Brain microvascular endothelial cell (primary cell): Measurements from ENCODE around the gene SH3PXD2A.

Experiments
- DNase-seq: peaks from one replicate; pipeline ENCODE4 v3.0.0-alpha.2; 2020
- H3K27ac ChIP-seq: fragments of 250-450 bp; sonication (Bioruptor Pico); 2 replicates; pipeline ENCODE4 v1.5.1; 2020; ENCODE audit warnings: mild to moderate bottlenecking, moderate library complexity
- H3K27me3 ChIP-seq: fragments of 250-450 bp; sonication (Bioruptor Pico); replicated peaks from 2 replicates; pipeline ENCODE4 v1.5.1; 2020; ENCODE audit warnings: mild to moderate bottlenecking
- H3K36me3 ChIP-seq: fragments of 250-450 bp; sonication (Bioruptor Pico); replicated peaks from 2 replicates; pipeline ENCODE4 v1.5.1; 2020; ENCODE audit warnings: mild to moderate bottlenecking
- H3K4me3 ChIP-seq: 2 replicates; pipeline ENCODE4 v1.5.1; 2011; ENCODE audit warnings: low read depth, mild to moderate bottlenecking, control low read depth, low read length, moderate library complexity
- in situ Hi-C: cut with HindIII; loops from 2 replicates; pipeline ENCODE4 v1.10.0; 2017; ENCODE audit warnings: low sequenced_read_pairs, low pct_ligation_motif_present
- TF ChIP-seq, protein P1 (sequence below): IDR thresholded peaks from 2 replicates; pipeline ENCODE4 v1.5.1; 2011; ENCODE audit warnings: low read depth, mild to moderate bottlenecking, moderate library complexity, low read length, control low read depth, inconsistent platforms; ENCODE audit errors: missing control alignments

The SH3PXD2A gene

GRCh38 chr10:103660364-103661197, 194.8 kb downstream of the SH3PXD2A start:
- DNase-seq: peak; percentile 56
- in situ Hi-C loops: no loop called here
- peaks cover 10% of the 10 kb centered on the region for H3K36me3 ChIP-seq
- H3K27ac ChIP-seq: peak overlapping the region; percentile 88
- H3K27me3 ChIP-seq: no peaks in the 10 kb centered on the region
- TF ChIP-seq, protein P1, sequence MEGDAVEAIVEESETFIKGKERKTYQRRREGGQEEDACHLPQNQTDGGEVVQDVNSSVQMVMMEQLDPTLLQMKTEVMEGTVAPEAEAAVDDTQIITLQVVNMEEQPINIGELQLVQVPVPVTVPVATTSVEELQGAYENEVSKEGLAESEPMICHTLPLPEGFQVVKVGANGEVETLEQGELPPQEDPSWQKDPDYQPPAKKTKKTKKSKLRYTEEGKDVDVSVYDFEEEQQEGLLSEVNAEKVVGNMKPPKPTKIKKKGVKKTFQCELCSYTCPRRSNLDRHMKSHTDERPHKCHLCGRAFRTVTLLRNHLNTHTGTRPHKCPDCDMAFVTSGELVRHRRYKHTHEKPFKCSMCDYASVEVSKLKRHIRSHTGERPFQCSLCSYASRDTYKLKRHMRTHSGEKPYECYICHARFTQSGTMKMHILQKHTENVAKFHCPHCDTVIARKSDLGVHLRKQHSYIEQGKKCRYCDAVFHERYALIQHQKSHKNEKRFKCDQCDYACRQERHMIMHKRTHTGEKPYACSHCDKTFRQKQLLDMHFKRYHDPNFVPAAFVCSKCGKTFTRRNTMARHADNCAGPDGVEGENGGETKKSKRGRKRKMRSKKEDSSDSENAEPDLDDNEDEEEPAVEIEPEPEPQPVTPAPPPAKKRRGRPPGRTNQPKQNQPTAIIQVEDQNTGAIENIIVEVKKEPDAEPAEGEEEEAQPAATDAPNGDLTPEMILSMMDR: peak; percentile 40
- H3K4me3 ChIP-seq: peak overlapping the region; percentile 70

GRCh38 chr10:103659674-103660363, 195.6 kb downstream of the SH3PXD2A start:
- peaks cover 17% of the 10 kb centered on the region for H3K36me3 ChIP-seq
- peak overlapping the region; percentile 70 for H3K4me3 ChIP-seq
- in situ Hi-C loops: no loop called here
- DNase-seq: peak; percentile 88
- TF ChIP-seq, protein P1: peak; percentile 49
- H3K27me3 ChIP-seq: no peaks in the 10 kb centered on the region
- peak overlapping the region; percentile 88 for H3K27ac ChIP-seq

DNA sequence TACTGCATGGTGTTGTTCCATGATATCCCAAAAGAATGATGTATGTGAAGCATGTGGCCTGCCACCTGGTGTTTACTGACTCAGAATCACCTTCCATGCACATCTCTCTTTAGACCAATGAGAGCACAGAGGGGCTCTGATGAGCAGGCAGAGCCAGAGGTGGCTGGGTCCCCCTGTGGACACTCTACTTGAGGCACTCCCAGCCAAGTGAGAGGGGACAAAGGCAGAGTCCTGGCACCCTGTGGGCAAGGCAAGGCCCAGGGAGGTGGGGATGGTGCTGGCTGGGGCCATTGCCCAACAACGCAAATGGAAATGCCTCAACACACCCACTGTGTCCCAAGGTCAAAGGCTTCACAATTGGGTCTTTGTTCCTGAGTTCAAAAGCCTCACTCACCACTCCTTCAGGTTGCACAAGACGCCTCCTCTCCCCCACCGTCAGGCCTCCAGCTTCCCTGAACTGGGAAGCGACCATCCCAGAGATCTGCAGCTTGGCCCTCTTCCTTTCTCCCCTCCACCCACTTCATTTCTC, 197.3 kb downstream of the SH3PXD2A start:
- no peaks in the 10 kb centered on the region for H3K27me3 ChIP-seq
- H3K36me3 ChIP-seq: peaks cover 20% of the 10 kb centered on the region
- no peak overlapping the region for H3K4me3 ChIP-seq
- no peak for DNase-seq
- TF ChIP-seq, protein P1: no peak
- H3K27ac ChIP-seq: no peak overlapping the region
- in situ Hi-C loops: no loop called here

GRCh38 chr10:103657061-103657591, 198.2 kb downstream of the SH3PXD2A start:
- Histone ChIP-seq H3K4me3 (no peak overlapping the region), H3K27me3 (no peaks in the 10 kb centered on the region), H3K27ac (no peak overlapping the region), H3K36me3 (peaks cover 22% of the 10 kb centered on the region)
- no peak for DNase-seq
- in situ Hi-C loops: no loop called here
- TF ChIP-seq, protein P1: no peak

GRCh38 chr10:103654925-103655324, 200.5 kb downstream of the SH3PXD2A start:
- no peaks in the 10 kb centered on the region for H3K27me3 ChIP-seq
- peaks cover 28% of the 10 kb centered on the region for H3K36me3 ChIP-seq
- no peak for DNase-seq
- TF ChIP-seq, protein P1: no peak
- H3K27ac ChIP-seq: no peak overlapping the region
- H3K4me3 ChIP-seq: no peak overlapping the region
- in situ Hi-C loops: no loop called here
